Motor neuron (in vitro differentiated cells): ENCODE data around the gene DUSP8. TPM values are rescaled to one million over a fixed set of nuclear protein-coding genes. Genes with fewer than 3 reads are reported as not detected.
A peak's percentile ranks its signal among the peaks of the same experiment; 100 is the strongest.
"Not testable (repeated sequence)": the region's sequence is repeated elsewhere in the genome, so short reads cannot be mapped to it uniquely, and the experiment has no call there.

Experiments used
- ATAC-seq, 8 experiments: fragments of 200-7000 bp; cut with Tn5 transposase; replicated peaks in 6 of 8; 2 replicates each; pipeline ENCODE4 v1.8.0; 2021; ENCODE audit warnings: mild to moderate bottlenecking in 8 of 8, moderate library complexity in 8 of 8
- H3K27ac ChIP-seq, 2 donors: fragments of 250-450 bp; sonication (Bioruptor Pico); 2 replicates each; pipeline ENCODE4 v1.9.0; 2021; ENCODE audit warnings: antibody characterized with exemption in 2 of 2, mild to moderate bottlenecking in 2 of 2, moderate library complexity in 1 of 2
- H3K4me1 ChIP-seq, 2 donors: fragments of 250-450 bp; sonication (Bioruptor Pico); replicated peaks in 1 of 2; 2 replicates each; pipeline ENCODE4 v1.6.1; 2021; ENCODE audit warnings: antibody characterized with exemption in 2 of 2, mild to moderate bottlenecking in 2 of 2, moderate library complexity in 1 of 2
- H3K4me3 ChIP-seq, 5 donors: fragments of 250-450 bp; sonication (Bioruptor Pico); 2 replicates each; pipeline ENCODE4 v1.9.0; 2021; ENCODE audit warnings: antibody characterized with exemption in 5 of 5, mild to moderate bottlenecking in 5 of 5, moderate library complexity in 4 of 5
- WGBS, 10 experiments: fragments of 450-650 bp; shearing (Covaris generic); methylation state at CpG; one replicate each; pipeline ENCODE4 v1.0.0; 2022; 5-methylcytosine and 5-hydroxymethylcytosine counted together
- in situ Hi-C, 9 experiments: fragments of 400-800 bp; cut with MboI; loops; one replicate each; pipeline ENCODE4 v1.15.0; 2021; ENCODE audit warnings: low sequenced_read_pairs in 9 of 9, low pct_unique_long_range_greater_than_20kb in 2 of 9; ENCODE audit not compliant: unreplicated experiment in 9 of 9
- total RNA-seq, 8 experiments: library from RNA; unstranded; fragments of 300-600 nt; gene quantifications; 2 replicates each; pipeline versions ENCODE4 v1.2.3 to v1.2.4, GENCODE V29; 2022

The DUSP8 gene
- 10 to 100 TPM in 3 of 8 experiments, 1 to 10 TPM in 4, under 1 TPM in 1; 0.87 to 17.2 (median 7.9) TPM for total RNA-seq

DNA sequence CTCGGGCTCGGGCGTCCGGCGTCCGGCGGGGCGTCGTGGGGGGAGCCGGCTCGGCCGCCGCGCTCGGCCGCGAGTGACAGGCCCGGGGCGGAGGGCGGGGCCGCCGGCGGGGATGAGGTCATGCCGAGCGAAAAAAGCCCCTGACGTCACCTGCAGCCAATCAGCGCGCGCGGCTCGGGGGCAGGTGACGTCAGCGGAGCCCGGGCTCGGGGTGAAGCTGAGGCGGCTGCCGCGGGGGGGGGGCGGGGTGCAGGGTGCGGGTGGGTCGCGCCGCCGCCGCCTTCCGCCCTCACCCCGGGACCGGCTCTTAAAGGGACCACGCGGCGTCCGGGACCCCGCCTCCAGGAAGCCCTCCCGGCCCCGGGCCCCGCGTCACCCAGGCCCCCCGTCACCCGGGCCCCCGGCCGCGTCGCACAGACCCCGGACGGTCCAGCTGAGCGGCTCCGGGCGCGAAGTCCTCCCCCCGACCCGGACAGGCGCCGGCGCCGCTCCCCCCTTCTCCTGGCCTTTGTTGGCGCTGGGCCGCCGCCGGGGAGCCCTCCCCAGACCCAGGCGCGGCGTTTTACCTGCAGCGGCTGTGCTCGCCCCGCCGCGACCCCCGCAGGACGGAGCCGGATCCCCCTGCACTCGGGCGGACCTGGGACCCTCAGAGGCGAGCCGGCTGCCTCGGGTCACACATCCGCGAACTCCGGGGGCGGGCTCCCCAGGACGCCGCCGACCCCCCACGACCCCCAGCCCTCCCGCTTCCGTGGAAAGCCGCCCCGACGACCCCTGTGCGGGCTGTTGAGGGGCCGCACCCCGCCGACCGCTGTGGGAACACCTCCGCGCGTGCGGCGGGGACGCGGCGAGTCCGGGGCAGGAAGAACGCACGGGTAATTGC lies at the start of gene DUSP8:
Gene DUSP8, minus strand, starts transcription at position 75 of the 880 bp plus-strand sequence. CDS start 6,445 bp downstream, outside the sequence.
- WGBS, 10 experiments = no CpG with 5 or more reads among the region's 124 CpGs
- Histone ChIP-seq H3K4me3 (peak within 1 kb of the TSS; percentile 54 to 95 (median 73)), H3K4me1 (peaks cover 30 to 32% of the 10 kb centered on the region in 2 donors), H3K27ac (peak within 1 kb of the TSS; percentile 83 to 91)
- in situ Hi-C loops = no loop called here
- peak; percentile 56 to 80 (median 66) for ATAC-seq

DNA sequence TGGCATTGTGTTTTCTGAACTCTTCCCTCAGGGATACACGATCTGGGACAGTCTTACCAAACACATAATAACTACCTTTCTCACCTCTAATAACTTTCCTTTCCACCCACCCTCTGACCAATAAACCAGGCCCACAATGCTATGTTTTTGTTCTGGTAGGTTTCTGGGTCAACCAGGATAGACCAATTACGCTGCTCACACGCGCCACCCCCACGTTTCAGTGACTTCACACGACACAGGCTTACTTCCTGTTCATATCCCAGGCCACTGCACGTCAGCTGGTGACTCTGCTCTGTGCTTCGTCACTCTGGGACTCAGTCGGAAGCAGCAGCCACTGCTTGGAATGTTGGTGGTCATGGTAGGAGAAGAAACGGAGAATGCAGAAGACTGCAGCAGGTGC lies 47.4 kb upstream of the DUSP8 start:
- ATAC-seq = peak in 1 of 8 experiments; percentile 22
- 0 to 65% (median 44%) methylated on average over 1 to 10 of the region's 10 CpGs; no CpG with 5 or more reads in 1 of the 10 experiments for WGBS, 10 experiments
- H3K27ac ChIP-seq = no peak overlapping the region
- no peaks in the 10 kb centered on the region for H3K4me1 ChIP-seq
- H3K4me3 ChIP-seq = no peak overlapping the region
- in situ Hi-C loops = no loop called here

DNA sequence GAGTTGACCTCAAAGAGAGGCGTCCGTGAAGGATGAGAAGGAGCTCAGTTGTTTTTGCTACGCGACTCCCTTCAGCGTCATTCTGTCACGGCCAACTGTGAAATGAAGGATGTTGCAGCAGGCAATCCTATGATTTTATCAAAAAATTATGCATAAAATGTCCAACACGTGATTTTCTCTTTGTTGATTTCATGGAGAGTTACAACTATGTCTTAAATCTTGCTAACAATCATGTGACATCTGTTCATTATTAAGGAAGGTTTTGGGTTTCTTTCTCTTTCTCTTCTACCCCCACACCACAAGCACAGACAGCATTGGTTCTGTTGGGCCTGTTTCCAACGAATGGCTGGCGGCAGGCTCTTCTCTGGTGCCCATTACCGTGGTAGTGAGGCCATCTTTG lies 46.2 kb upstream of the DUSP8 start:
- in situ Hi-C loops = no loop called here
- Histone ChIP-seq H3K27ac (no peak overlapping the region), H3K4me1 (no peaks in the 10 kb centered on the region), H3K4me3 (no peak overlapping the region)
- 2 to 97% (median 69%) methylated on average over 4 to 8 of the region's 10 CpGs; no CpG with 5 or more reads in 1 of the 10 experiments for WGBS, 10 experiments
- ATAC-seq = no peak

GRCh38 chr11:1608363-1608762 lies 36.3 kb upstream of the DUSP8 start, which contains the start of gene KRTAP5-3:
Gene KRTAP5-3, minus strand, starts transcription at chr11:1608463. Its CDS starts 78 bp downstream, at chr11:1608385.
- Histone ChIP-seq H3K4me3 (no peak within 1 kb of the TSS), H3K27ac (no peak within 1 kb of the TSS), H3K4me1 (no peaks in the 10 kb centered on the region)
- no peak for ATAC-seq
- 0 to 100% (median 80%) methylated on average over 1 to 4 of the region's 4 CpGs; no CpG with 5 or more reads in 3 of the 10 experiments for WGBS, 10 experiments
- in situ Hi-C loops = no loop called here

DNA sequence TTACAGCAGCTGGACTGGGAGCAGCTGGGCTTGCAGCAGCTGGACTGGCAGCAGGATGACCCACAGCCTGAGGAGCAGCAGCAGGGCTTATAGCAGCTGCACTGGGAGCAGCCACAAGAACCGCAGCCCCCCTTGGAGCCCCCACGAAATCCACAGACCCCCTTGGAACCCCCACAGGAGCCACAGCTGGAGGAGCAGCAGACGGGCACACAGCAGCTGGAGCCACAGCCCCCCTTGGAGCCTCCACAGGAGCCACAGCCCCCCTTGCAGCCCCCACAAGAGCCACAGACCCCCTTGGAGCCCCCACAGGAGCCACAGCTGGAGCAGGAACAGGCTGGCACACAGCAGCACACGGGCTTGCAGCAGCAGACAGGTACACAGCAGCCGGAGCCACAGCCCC lies 35.8 kb upstream of the DUSP8 start:
- ATAC-seq, in situ Hi-C loops: not testable (repeated sequence)
- no CpG with 5 or more reads among the region's 5 CpGs for WGBS, 10 experiments

DNA sequence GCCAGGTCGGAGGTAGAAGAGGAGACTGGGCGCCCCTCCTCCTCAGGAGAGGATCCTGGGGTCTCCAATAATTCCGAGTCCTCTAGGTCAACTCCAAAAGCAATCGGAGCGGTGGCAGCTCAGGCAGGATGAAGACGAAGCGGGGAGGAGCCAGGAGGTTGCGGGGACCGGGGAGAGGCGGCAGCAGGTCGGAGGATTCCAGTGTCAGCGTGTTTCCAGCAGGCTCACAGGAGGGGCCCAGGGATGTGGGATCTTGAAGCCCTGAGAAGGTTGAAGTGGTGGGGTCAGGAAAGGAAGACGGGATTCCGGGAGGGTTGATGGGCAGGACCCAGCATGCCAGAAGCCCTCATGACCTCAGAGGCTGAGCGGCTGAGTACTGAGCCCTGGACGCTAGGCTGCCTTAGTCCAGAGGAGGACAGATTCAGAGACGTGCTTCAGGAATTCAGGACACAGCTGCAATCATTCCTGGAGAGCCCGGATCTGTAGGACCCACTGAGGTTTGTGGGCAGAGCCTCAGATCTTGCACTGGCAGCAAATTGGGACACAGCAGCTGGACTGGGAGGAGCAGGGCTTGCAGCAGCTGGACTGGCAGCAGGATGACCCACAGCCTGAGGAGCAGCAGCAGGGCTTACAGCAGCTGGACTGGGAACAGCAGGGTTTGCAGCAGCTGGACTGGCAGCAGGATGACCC lies 35.2 kb upstream of the DUSP8 start:
- ATAC-seq = peak in 6 of 8 experiments; percentile 28 to 86 (median 55)
- in situ Hi-C loops, H3K4me1 ChIP-seq, H3K4me3 ChIP-seq, H3K27ac ChIP-seq: not testable (repeated sequence)
- WGBS, 10 experiments = 10 to 31% (median 14%) methylated on average over 2 to 7 of the region's 18 CpGs; no CpG with 5 or more reads in 6 of the 10 experiments

More for the DNA sequence above, 35.8 kb upstream of the DUSP8 start:
- not testable (repeated sequence) for H3K4me1 ChIP-seq, H3K27ac ChIP-seq, H3K4me3 ChIP-seq

GRCh38 chr11:1605923-1606322 lies 33.9 kb upstream of the DUSP8 start:
- WGBS, 10 experiments = 60 to 100% (median 78%) methylated on average over 1 to 7 of the region's 13 CpGs; no CpG with 5 or more reads in 2 of the 10 experiments
- H3K4me1 ChIP-seq, ATAC-seq, H3K27ac ChIP-seq, in situ Hi-C loops, H3K4me3 ChIP-seq: not testable (repeated sequence)

DNA sequence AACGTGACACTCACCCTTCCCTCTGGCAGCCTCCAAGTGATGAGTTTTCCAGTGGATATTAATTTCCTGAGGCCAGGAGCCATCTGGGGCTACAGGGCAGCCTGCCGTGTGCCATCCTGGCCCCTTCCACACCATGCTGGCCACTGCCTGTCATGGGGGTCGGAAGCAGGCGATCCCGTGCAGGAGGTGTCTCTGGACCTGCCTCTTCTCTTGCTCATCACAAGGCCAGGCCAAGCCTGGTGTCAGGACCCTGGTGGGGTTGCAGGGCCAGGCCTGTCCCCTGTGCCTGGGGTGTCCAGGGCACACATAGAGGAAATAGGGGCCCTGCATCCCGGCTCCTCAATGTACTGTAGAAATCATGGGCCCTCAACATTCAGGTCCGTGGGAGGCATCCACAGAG lies 32.6 kb upstream of the DUSP8 start:
- Histone ChIP-seq H3K27ac (no peak overlapping the region), H3K4me1 (peaks cover 0 to 4% of the 10 kb centered on the region in 2 donors), H3K4me3 (no peak overlapping the region)
- ATAC-seq = no peak
- WGBS, 10 experiments = 60 to 86% (median 70%) methylated on average over 1 to 4 of the region's 7 CpGs; no CpG with 5 or more reads in 5 of the 10 experiments
- in situ Hi-C loops = no loop called here

GRCh38 chr11:1604181-1604580 lies 32.1 kb upstream of the DUSP8 start:
- in situ Hi-C loops = no loop called here

GRCh38 chr11:1603629-1604028 lies 31.6 kb upstream of the DUSP8 start:
- H3K4me1 ChIP-seq = peaks cover 0 to 4% of the 10 kb centered on the region in 2 donors
- ATAC-seq = no peak
- no peak overlapping the region for H3K27ac ChIP-seq
- in situ Hi-C loops = no loop called here
- WGBS, 10 experiments = 80% methylated on average over 1 of the region's 1 CpG; no CpG with 5 or more reads in 9 of the 10 experiments
- no peak overlapping the region for H3K4me3 ChIP-seq

More at GRCh38 chr11:1604181-1604580, 32.1 kb upstream of the DUSP8 start:
- H3K4me3 ChIP-seq = no peak overlapping the region
- 6 to 71% methylated on average over 3 to 4 of the region's 11 CpGs; no CpG with 5 or more reads in 8 of the 10 experiments for WGBS, 10 experiments
- no peak overlapping the region for H3K27ac ChIP-seq
- no peak for ATAC-seq
- H3K4me1 ChIP-seq = peaks cover 0 to 4% of the 10 kb centered on the region in 2 donors

DNA sequence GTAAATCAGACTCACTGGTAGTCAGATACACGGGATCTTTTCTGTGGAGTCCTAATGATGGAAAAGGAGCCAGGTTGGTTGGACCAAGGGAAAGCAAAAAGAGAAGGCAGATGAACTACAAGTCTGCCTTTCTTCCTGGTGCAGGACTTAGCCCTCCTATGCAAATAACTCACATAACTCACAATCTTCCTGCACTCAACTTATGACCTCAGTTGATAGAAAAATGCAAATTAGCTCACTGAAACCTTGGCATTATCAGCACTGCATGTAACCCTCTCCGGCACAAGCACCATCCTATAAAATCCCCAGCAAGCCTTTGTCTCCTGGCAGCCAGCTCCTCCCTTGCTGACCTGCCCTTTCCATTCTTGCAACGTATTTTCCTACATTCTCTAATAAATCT lies 29.6 kb upstream of the DUSP8 start:
- H3K27ac ChIP-seq, H3K4me3 ChIP-seq, in situ Hi-C loops, H3K4me1 ChIP-seq: not testable (repeated sequence)
- whole genome bisulfite sequencing, 10 experiments = 0 to 83% (median 50%) methylated on average over 1 to 2 of the region's 3 CpGs; no CpG with 5 or more reads in 2 of the 10 experiments
- peak in 7 of 8 experiments; percentile 26 to 81 (median 60) for ATAC-seq

GRCh38 chr11:1600626-1601025 lies 28.6 kb upstream of the DUSP8 start:
- H3K4me1 ChIP-seq = peaks cover 0 to 4% of the 10 kb centered on the region in 2 donors
- in situ Hi-C loops = no loop called here
- no peak overlapping the region for H3K4me3 ChIP-seq
- peak in 1 of 8 experiments; percentile 21 for ATAC-seq
- no peak overlapping the region for H3K27ac ChIP-seq
- 5 to 100% (median 58%) methylated on average over 1 to 4 of the region's 5 CpGs; no CpG with 5 or more reads in 1 of the 10 experiments for WGBS, 10 experiments

DNA sequence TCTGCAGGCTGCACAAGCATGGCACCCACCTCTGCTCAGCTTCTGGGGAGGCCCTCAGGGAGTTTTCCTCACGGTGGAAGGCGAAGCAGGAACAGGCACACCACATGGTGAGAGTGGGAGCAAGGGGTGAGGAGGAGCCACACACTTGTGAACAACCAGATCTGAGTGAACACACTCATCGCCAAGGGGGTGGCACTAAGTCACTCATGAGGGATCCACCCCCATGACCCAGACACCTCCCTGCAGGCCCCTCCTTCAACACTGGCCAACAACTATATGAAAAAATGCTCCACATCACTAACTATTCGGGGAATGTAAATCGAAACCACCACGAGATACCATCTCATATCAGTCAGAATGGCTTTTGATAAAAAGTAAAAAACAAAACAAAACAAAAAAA lies 26.7 kb upstream of the DUSP8 start:
- in situ Hi-C loops = no loop called here
- H3K4me3 ChIP-seq = no peak overlapping the region
- WGBS, 10 experiments = 39 to 82% (median 55%) methylated on average over 2 to 4 of the region's 6 CpGs; no CpG with 5 or more reads in 5 of the 10 experiments
- ATAC-seq = no peak
- no peak overlapping the region for H3K27ac ChIP-seq
- peaks cover 0 to 4% of the 10 kb centered on the region in 2 donors for H3K4me1 ChIP-seq
